K562 (cell line): ENCODE data around the gene WDR31.

Source experiments
- MYNN ChIP-seq, 2 experiments: sonication (generic); formaldehyde crosslinking in 1 of 2; IDR thresholded peaks; 2 replicates each; pipeline versions ENCODE4 v1.5.0 to v1.6.1; 2016 to 2020; ENCODE audit warnings: antibody characterized with exemption in 1 of 2, missing genetic modification reagents in 1 of 2
- ZNF140 ChIP-seq: fragments of 250-450 bp; sonication (Bioruptor Pico); IDR thresholded peaks from 2 replicates; pipeline ENCODE4 v1.8.0; 2021; ENCODE audit warnings: moderate library complexity, mild to moderate bottlenecking, inconsistent platforms
- TF ChIP-seq, protein P1 (sequence below): fragments of 250-450 bp; sonication (Bioruptor Pico); IDR thresholded peaks from 2 replicates; pipeline ENCODE4 v1.9.0; 2021; ENCODE audit warnings: mild to moderate bottlenecking
- TF ChIP-seq, protein P2 (sequence below): IDR thresholded peaks from 3 replicates; pipeline ENCODE4 v1.6.1; 2011; ENCODE audit warnings: borderline replicate concordance, mild to moderate bottlenecking; ENCODE audit not compliant: insufficient read length, insufficient read depth
- TF ChIP-seq, protein P3 (sequence below), 3 experiments: IDR thresholded peaks in 2 of 3; conservative IDR thresholded peaks in 1 of 3; 2 replicates each; pipeline ENCODE4 v1.5.1; 2011 to 2012; ENCODE audit warnings: low read length in 3 of 3, mild to moderate bottlenecking in 3 of 3, control low read depth in 2 of 3, improper control_type of control experiment in 1 of 3, inconsistent platforms in 1 of 3, low read depth in 1 of 3, mixed read lengths in 1 of 3, moderate library complexity in 1 of 3; ENCODE audit not compliant: insufficient read depth in 2 of 3

DNA sequence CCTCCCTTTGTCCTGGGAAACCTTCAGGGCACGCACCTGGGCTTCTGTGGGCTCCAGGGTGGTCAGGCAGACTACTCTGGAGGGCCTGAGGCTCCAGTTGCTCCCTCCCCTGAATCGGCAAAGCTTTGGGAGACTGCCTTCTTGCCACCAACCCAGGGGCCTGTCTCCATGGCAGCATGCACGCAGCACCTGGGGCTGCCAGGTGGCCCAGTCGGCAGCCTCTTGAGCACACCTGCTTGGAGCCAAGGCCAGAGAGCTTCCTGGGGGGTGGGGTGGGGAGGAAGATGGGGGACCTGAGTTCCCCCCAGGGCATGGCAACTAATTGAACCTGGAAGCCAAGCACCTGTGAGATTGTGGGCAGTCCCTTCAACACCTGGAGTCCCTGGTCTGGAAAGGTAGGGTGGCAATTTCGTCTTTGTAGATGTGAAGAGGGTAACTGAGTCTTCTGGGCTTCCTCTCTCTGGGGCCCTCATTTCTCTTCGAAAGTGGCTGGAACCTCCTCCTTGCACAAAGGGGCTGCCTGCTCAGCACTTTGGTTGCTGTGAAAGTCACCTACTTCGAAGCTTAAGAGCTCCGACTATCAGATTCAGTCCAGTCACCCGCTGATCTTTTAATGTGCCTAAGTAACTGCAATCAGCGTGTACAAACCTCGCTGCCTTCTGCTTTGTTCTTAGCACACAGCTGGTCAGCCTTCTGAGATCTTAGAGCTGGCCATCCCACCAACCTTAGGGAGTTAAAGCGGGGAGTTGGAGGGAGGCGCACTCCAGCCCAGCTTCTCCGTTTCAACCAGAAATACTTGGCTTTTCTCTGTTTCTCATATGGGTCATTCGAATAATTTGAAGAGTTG lies 40.9 kb downstream of the WDR31 start:
- TF ChIP-seq, protein P1, sequence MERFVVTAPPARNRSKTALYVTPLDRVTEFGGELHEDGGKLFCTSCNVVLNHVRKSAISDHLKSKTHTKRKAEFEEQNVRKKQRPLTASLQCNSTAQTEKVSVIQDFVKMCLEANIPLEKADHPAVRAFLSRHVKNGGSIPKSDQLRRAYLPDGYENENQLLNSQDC: no peak
- TF ChIP-seq, protein P2, sequence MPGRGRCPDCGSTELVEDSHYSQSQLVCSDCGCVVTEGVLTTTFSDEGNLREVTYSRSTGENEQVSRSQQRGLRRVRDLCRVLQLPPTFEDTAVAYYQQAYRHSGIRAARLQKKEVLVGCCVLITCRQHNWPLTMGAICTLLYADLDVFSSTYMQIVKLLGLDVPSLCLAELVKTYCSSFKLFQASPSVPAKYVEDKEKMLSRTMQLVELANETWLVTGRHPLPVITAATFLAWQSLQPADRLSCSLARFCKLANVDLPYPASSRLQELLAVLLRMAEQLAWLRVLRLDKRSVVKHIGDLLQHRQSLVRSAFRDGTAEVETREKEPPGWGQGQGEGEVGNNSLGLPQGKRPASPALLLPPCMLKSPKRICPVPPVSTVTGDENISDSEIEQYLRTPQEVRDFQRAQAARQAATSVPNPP: no peak
- TF ChIP-seq MYNN (IDR thresholded peaks at IDR 0.05) (no peak), MYNN (CRISPR knock-in tag; IDR thresholded peaks at IDR 0.05) (no peak), ZNF140 (CRISPR knock-in tag) (no peak)
- TF ChIP-seq, protein P3, sequence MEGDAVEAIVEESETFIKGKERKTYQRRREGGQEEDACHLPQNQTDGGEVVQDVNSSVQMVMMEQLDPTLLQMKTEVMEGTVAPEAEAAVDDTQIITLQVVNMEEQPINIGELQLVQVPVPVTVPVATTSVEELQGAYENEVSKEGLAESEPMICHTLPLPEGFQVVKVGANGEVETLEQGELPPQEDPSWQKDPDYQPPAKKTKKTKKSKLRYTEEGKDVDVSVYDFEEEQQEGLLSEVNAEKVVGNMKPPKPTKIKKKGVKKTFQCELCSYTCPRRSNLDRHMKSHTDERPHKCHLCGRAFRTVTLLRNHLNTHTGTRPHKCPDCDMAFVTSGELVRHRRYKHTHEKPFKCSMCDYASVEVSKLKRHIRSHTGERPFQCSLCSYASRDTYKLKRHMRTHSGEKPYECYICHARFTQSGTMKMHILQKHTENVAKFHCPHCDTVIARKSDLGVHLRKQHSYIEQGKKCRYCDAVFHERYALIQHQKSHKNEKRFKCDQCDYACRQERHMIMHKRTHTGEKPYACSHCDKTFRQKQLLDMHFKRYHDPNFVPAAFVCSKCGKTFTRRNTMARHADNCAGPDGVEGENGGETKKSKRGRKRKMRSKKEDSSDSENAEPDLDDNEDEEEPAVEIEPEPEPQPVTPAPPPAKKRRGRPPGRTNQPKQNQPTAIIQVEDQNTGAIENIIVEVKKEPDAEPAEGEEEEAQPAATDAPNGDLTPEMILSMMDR (IDR thresholded peaks at IDR 0.05 in 2 of 3, conservative IDR thresholded peaks at IDR 0.05 in 1 of 3; ENCODE audit: insufficient read depth in 2 of 3, low read depth in 1 of 3, low read length in 3 of 3): no peak
